Measurements from ENCODE around the gene CREG1. TPM values are rescaled to one million over a fixed set of nuclear protein-coding genes. Genes with fewer than 3 reads are reported as not detected.

The CREG1 gene
- total and polyA plus RNA-seq, 2 experiments from 2014 or later = 21.2 to 42.7 TPM

DNA sequence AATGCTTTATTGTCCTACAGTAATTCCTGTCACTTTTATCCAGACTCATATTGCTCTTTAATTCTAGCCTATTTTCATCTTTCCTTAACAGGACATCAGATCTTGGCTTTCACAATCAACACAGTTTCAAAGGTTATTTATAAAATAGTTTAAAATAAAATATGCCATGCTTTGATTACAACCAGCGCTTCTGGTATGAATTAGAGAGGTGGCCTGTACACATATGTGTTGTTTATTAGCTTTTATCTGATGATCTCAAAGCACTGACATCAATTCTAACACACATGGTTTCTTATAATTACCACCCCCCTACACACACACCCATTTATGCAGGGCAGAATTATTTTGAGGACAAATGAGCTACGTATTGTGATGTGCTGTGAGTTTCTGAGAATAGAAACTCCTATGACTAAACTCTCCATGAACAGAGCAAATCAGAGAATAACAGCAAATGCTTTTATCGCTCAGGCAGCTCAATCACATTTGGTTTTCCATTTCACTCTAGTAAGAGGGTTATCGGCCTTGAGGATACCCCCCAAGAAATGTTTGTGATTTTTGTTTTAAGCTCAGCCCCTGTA lies 53.2 kb downstream of the CREG1 start:
- DNase-seq (ENCODE audit: low spot score) (no peak), ATAC-seq (no peak)
- Histone ChIP-seq H3K9me2 (ENCODE audit: insufficient read depth) (0 out of 2 replicates have a peak, but pooled peaks cover 8% of the 10 kb centered on the region), H4K20me1 (replicated peaks; ENCODE audit: insufficient read depth) (no peaks in the 10 kb centered on the region), H3K4me1 (ENCODE audit: insufficient read depth) (peaks cover 15% of the 10 kb centered on the region), H3K4me3 (no peak overlapping the region), H2AFZ (no peak overlapping the region), H3K27me3 (ENCODE audit: insufficient read depth) (no peaks in the 10 kb centered on the region), H3K36me3 (ENCODE audit: insufficient read depth) (no peaks in the 10 kb centered on the region), H3K27ac (ENCODE audit: low read depth) (no peak overlapping the region), H3K4me2 (no peak overlapping the region), H3K79me2 (replicated peaks; ENCODE audit: insufficient read depth) (no peaks in the 10 kb centered on the region), H3F3A (replicated peaks; ENCODE audit: low read depth) (no peaks in the 10 kb centered on the region)
- Mint-ChIP-seq H3K9me3 (no peaks in the 10 kb centered on the region), H3K4me3 (no peak overlapping the region), H3K27me3 (ENCODE audit: insufficient read depth, low read depth, poor library complexity) (peaks cover 1% of the 10 kb centered on the region), H3K4me1 (peaks cover 33% of the 10 kb centered on the region), H3K36me3 (ENCODE audit: low read depth) (no peaks in the 10 kb centered on the region), H3K27ac (no peak overlapping the region)
- TF ChIP-seq ZNF462 (CRISPR knock-in tag; IDR thresholded peaks at IDR 0.05) (no peak), ETS1 (IDR thresholded peaks at IDR 0.05) (no peak), EZH2 (IDR thresholded peaks at IDR 0.05; ENCODE audit: low read depth, unreplicated experiment) (no peak), ZNF114 (CRISPR knock-in tag; IDR thresholded peaks at IDR 0.05) (no peak), POLR2AphosphoS5 (IDR thresholded peaks at IDR 0.05; ENCODE audit: low read depth) (no peak), ZNF331 (CRISPR knock-in tag; IDR thresholded peaks at IDR 0.05; ENCODE audit: low read depth) (no peak), EZH2phosphoT487 (IDR thresholded peaks at IDR 0.05; ENCODE audit: unreplicated experiment) (no peak), STAT1 (IDR thresholded peaks at IDR 0.05; ENCODE audit: unreplicated experiment) (no peak)

Measured in GM23338 (cell line).